ENCODE results near the gene FRMPD4. TPM values are rescaled to one million over a fixed set of nuclear protein-coding genes. Genes with fewer than 3 reads are reported as not detected.

The FRMPD4 gene
- total RNA-seq, 1 experiment from 2014 or later = 0.24 TPM

GRCh38 chrX:12210971-12211370, 72.7 kb downstream of the FRMPD4 start:
- H2AK5ac ChIP-seq (ENCODE audit: insufficient read length, low read length) = no peak overlapping the region
- no peak overlapping the region for H3K27ac Mint-ChIP-seq
- H3K27ac ChIP-seq (ENCODE audit: insufficient read length, low read depth, low read length) = no peak overlapping the region
- no peak for DNase-seq
- H4K91ac ChIP-seq (ENCODE audit: insufficient read length, low read depth, low read length) = no peak overlapping the region
- H2BK15ac ChIP-seq (ENCODE audit: low read depth, low read length) = no peak overlapping the region
- no CpG with 5 or more reads among the region's 3 CpGs for WGBS (ENCODE audit: extremely low coverage, insufficient read length, low lambda C conversion rate)
- H3K4me1 Mint-ChIP-seq = no peaks in the 10 kb centered on the region
- no peak overlapping the region for H3K14ac ChIP-seq (ENCODE audit: insufficient read depth, low read length)
- no peak overlapping the region for H3K23ac ChIP-seq (ENCODE audit: insufficient read length, low read depth, low read length)
- H3K23me2 ChIP-seq (ENCODE audit: insufficient read length, low read depth, low read length, poor library complexity, severe bottlenecking) = no peaks in the 10 kb centered on the region
- H3K79me2 ChIP-seq (ENCODE audit: insufficient read depth, low read length) = no peaks in the 10 kb centered on the region
- peaks cover 49 to 55% of the 10 kb centered on the region in 2 experiments for H3K9me3 Mint-ChIP-seq
- H3K27me3 Mint-ChIP-seq (ENCODE audit: low read depth) = no peaks in the 10 kb centered on the region
- H4K5ac ChIP-seq (ENCODE audit: insufficient read length, low read depth, low read length) = no peak overlapping the region
- H2BK12ac ChIP-seq (ENCODE audit: insufficient read length, low read depth, low read length) = no peak overlapping the region
- no peaks in the 10 kb centered on the region for H3K27me3 ChIP-seq (ENCODE audit: insufficient read depth, low read length)
- H4K8ac ChIP-seq (replicated peaks; ENCODE audit: insufficient read length, low read depth, low read length) = no peak overlapping the region
- H3K9ac ChIP-seq (ENCODE audit: extremely low read depth, insufficient read length, low read length) = no peak overlapping the region
- H3K79me1 ChIP-seq (ENCODE audit: insufficient read depth, low read depth, low read length, poor library complexity, severe bottlenecking) = no peaks in the 10 kb centered on the region
- no peaks in the 10 kb centered on the region for H4K20me1 ChIP-seq (ENCODE audit: control insufficient read depth, insufficient read depth, insufficient read length)
- no peak overlapping the region for H2AFZ ChIP-seq (ENCODE audit: low read length)
- no peak overlapping the region for H2BK5ac ChIP-seq (ENCODE audit: insufficient read length, low read length)
- no peak overlapping the region for H3K18ac ChIP-seq (ENCODE audit: insufficient read length, low read depth, low read length)
- no peak overlapping the region for H3K4me3 Mint-ChIP-seq
- H2BK20ac ChIP-seq (ENCODE audit: low read depth, low read length, poor library complexity, severe bottlenecking) = no peak overlapping the region
- no peak overlapping the region for H3T11ph ChIP-seq (ENCODE audit: low read length)
- H3K9me3 ChIP-seq (ENCODE audit: control insufficient read depth, low read depth, low read length) = no peaks in the 10 kb centered on the region
- no peaks in the 10 kb centered on the region for H3K36me3 Mint-ChIP-seq (ENCODE audit: insufficient read depth in 1 of 3, low read depth in 3 of 3)
- no peak overlapping the region for H3K4ac ChIP-seq (ENCODE audit: low read depth, low read length)
- no peak overlapping the region for H2BK120ac ChIP-seq (ENCODE audit: low read depth, low read length, poor library complexity, severe bottlenecking)
- no peaks in the 10 kb centered on the region for H3K4me1 ChIP-seq (ENCODE audit: insufficient read depth, low read length)
- TF ChIP-seq CTCF (conservative IDR thresholded peaks at IDR 0.05) = no peak
- H3K4me2 ChIP-seq (ENCODE audit: insufficient read depth, insufficient read length, low read length) = no peak overlapping the region
- H3K56ac ChIP-seq (ENCODE audit: insufficient read length, low read depth, low read length) = no peak overlapping the region

Data from H9 (cell line).